Fibroblast of pulmonary artery (primary cell): ENCODE measurements around the gene HSD17B14.
A peak's percentile ranks its signal among the peaks of the same experiment; 100 is the strongest.
"Not testable (repeated sequence)": the region's sequence is repeated elsewhere in the genome, so short reads cannot be mapped to it uniquely, and the experiment has no call there.

Source experiments
- DNase-seq: peaks from one replicate; pipeline ENCODE4 v3.0.0-alpha.2; 2010; ENCODE audit warnings: low read depth
- H3K4me3 ChIP-seq: replicated peaks from 2 replicates; pipeline ENCODE4 v1.5.1; 2011; ENCODE audit warnings: low read depth, mild to moderate bottlenecking, control low read depth, low read length, moderate library complexity
- TF ChIP-seq, protein P1 (sequence below): IDR thresholded peaks from 2 replicates; pipeline ENCODE4 v1.5.1; 2011; ENCODE audit warnings: mild to moderate bottlenecking, control low read depth, low read length, inconsistent platforms; ENCODE audit errors: missing control alignments

The HSD17B14 gene

DNA sequence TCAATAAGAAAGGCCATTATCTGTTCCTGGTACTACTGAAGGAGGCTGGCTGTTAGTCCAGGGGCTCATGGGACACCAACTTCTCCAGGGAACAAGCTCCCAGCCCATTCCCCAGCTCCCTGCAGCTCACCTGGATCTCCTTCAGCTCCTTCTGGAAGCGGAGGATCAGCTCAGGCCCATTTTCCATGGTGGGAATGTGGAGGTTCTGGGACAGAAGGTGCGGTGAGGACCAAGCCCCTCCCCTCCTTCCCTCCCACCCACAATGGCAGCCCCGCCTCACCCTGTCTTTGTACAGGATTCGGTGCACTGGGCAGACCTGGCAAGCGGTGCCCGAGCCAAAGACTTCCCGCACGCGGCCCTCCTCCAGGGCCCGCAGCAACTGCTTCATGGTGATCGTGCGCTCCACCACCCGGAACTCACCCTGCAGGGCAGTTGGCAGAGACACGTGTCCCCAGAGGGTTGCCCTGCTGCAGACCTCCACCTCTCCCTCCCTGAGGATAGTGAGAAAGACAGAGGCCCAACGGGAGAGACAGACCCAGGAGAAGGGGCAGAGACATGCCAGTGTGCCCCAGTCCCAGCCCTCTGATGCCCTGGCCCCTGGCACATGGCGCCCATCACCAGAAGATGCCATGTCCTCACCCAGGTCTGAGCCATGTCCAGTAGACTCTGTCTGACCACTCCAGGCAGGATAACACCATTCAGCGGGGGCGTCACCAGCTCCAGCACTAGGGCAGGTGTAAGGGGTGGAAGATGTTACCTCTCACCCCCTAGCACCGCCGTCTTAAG lies 39.8 kb downstream of the HSD17B14 start:
- H3K4me3 ChIP-seq, result no peak overlapping the region
- no peak for DNase-seq
- TF ChIP-seq, protein P1, sequence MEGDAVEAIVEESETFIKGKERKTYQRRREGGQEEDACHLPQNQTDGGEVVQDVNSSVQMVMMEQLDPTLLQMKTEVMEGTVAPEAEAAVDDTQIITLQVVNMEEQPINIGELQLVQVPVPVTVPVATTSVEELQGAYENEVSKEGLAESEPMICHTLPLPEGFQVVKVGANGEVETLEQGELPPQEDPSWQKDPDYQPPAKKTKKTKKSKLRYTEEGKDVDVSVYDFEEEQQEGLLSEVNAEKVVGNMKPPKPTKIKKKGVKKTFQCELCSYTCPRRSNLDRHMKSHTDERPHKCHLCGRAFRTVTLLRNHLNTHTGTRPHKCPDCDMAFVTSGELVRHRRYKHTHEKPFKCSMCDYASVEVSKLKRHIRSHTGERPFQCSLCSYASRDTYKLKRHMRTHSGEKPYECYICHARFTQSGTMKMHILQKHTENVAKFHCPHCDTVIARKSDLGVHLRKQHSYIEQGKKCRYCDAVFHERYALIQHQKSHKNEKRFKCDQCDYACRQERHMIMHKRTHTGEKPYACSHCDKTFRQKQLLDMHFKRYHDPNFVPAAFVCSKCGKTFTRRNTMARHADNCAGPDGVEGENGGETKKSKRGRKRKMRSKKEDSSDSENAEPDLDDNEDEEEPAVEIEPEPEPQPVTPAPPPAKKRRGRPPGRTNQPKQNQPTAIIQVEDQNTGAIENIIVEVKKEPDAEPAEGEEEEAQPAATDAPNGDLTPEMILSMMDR, result no peak

GRCh38 chr19:48795685-48796070 lies 40.6 kb downstream of the HSD17B14 start:
- no peak for DNase-seq
- TF ChIP-seq, protein P1, result no peak
- H3K4me3 ChIP-seq, result no peak overlapping the region

GRCh38 chr19:48795055-48795684 lies 41.1 kb downstream of the HSD17B14 start:
- peak; percentile 95 for DNase-seq
- TF ChIP-seq, protein P1, result peak; percentile 82
- H3K4me3 ChIP-seq, result peak overlapping the region; percentile 60

DNA sequence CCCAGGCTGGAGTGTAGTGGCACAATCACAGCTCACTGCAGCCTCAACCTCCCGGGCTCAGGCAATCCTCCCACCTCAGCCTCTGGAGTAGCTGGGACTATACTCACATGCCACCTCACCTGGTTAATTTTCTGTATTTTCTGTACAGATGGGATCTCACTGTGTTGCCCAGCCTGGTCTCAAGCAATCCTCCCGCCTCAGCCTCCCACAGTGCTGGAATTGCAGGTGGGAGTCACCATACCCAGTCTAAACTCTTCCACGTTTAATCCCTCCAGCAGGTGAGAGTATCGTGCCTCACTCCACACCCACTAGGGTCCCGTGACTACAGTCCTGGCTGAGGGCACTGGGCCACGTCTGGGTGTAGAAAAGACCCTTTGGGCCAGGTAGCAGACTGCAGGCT lies 42.0 kb downstream of the HSD17B14 start:
- no peak overlapping the region for H3K4me3 ChIP-seq
- TF ChIP-seq, protein P1, result no peak

DNA sequence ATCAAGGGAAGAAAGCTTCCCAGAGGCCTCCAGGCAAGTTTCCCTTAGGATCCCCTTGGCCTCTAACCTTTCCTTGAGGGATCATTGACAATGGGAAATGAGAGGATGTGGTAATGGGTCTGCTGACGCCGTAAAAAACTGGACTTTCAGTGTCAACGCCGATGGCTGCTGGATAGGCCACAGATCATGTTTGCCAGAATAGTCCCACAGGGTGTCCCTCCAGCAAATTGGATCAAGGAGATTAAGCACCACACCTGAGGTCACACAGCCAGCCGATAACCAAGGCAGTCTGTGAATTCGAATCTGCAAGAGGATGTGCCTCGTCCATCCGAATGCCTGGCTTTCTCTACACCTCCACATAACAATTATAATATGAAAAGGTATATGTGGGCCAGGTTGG lies 43.0 kb downstream of the HSD17B14 start:
- no peak overlapping the region for H3K4me3 ChIP-seq

More for the DNA sequence above, 42.0 kb downstream of the HSD17B14 start:
- DNase-seq, result no peak

DNA sequence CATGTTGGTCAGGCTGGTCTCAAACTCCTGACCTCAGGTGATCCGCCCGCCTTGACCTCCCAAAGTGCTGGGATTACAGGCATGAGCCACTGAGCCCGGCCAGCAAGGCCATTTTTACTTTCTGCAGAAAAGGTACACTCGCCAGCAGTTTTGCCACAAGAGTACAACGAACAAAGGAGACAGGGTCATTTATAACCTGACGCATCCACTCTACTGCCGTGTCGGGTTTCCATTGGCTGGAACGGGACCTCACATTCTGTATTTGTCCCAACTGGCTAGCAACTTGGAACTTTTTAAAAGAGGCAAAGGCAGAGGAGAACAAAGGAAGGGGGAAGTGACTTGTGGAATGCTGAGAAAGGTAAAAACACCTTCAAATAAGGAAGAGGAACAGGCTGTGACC lies 49.0 kb downstream of the HSD17B14 start:
- not testable (repeated sequence) for DNase-seq, H3K4me3 ChIP-seq

More for the DNA sequence above, 43.0 kb downstream of the HSD17B14 start:
- DNase-seq, result no peak
- TF ChIP-seq, protein P1, result no peak

DNA sequence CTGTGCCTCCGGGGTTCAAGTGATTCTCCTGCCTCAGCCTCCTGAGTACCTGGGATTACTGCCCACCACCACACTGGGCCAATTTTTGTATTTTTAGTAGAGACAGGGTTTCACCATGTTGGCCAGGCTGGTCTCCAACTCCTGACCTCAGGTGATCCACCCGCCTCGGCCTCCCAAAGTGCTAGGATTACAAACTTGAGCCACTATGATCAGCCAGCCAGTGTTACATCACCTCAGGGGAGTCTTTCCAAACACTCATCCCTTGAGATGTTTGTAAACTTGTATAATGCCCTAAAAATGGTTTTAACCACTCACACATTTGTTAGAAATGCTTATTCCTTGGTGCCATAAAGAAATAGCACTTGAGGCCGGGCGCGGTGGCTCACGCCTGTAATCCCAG lies 49.9 kb downstream of the HSD17B14 start:
- not testable (repeated sequence) for DNase-seq, H3K4me3 ChIP-seq

DNA sequence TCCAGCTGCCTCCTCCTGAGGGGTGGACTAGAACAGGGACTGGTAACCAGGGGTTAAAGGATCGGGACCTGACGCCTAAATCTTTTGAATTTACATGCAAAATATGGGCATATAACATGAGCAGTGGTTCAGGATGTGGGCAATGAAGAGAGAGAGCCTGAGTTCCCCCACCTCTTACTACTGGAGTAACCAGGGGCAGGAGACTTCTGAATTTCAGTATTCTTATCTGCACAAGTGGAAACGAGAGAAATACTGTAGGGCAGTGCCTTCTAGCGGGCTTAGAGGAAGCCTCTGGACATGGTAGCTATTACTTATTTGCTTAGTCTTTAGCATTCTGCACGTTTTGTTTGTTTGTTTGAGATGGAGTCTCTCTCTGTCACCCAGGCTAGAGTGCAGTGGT lies 51.8 kb downstream of the HSD17B14 start:
- peak; percentile 37 for DNase-seq
- no peak overlapping the region for H3K4me3 ChIP-seq
- TF ChIP-seq, protein P1, result peak; percentile 25
